HG03280 (cell line): ENCODE measurements around the gene FAM181A.

Experiments used
- ATAC-seq: cut with Tn5 transposase; IDR thresholded peaks from one replicate; pipeline ENCODE4 v1.9.1; 2021; ENCODE audit warnings: mild to moderate bottlenecking, moderate library complexity; ENCODE audit not compliant: unreplicated experiment

The FAM181A gene

GRCh38 chr14:93960774-93961438, 33.8 kb downstream of the FAM181A start:
- no peak for ATAC-seq

- ATAC-seq = no peak
Observed at GRCh38 chr14:93961620-93962019, 34.5 kb downstream of the FAM181A start.

GRCh38 chr14:93962701-93963601, 35.8 kb downstream of the FAM181A start:
- ATAC-seq = peak; percentile 58

- no peak for ATAC-seq
Observed at GRCh38 chr14:93963692-93964091, 36.5 kb downstream of the FAM181A start.

- ATAC-seq = no peak
Observed at GRCh38 chr14:93964281-93964680, 37.1 kb downstream of the FAM181A start.

GRCh38 chr14:93964820-93965286, 37.7 kb downstream of the FAM181A start:
- no peak for ATAC-seq

- no peak for ATAC-seq
Observed at GRCh38 chr14:93965287-93965821, 38.2 kb downstream of the FAM181A start.

- ATAC-seq = no peak
Observed at GRCh38 chr14:93965946-93966474, 38.9 kb downstream of the FAM181A start.

GRCh38 chr14:93967637-93968250, 40.6 kb downstream of the FAM181A start:
- peak; percentile 31 for ATAC-seq

- ATAC-seq = no peak
Observed at GRCh38 chr14:93969082-93969828, 42.1 kb downstream of the FAM181A start.

GRCh38 chr14:93970585-93970964, 43.4 kb downstream of the FAM181A start:
- ATAC-seq = peak; percentile 34

GRCh38 chr14:93970965-93971634, 44.0 kb downstream of the FAM181A start:
- ATAC-seq = peak; percentile 37

GRCh38 chr14:93971635-93972027, 44.5 kb downstream of the FAM181A start:
- ATAC-seq = no peak

GRCh38 chr14:93972618-93973205, 45.6 kb downstream of the FAM181A start:
- ATAC-seq = no peak

GRCh38 chr14:93973607-93974006, 46.5 kb downstream of the FAM181A start:
- no peak for ATAC-seq

- no peak for ATAC-seq
Observed at GRCh38 chr14:93974299-93974698, 47.2 kb downstream of the FAM181A start.

GRCh38 chr14:93974833-93975232, 47.7 kb downstream of the FAM181A start:
- ATAC-seq = no peak

GRCh38 chr14:93975791-93976476, 48.8 kb downstream of the FAM181A start:
- peak; percentile 72 for ATAC-seq
